Activated CD8-positive, alpha-beta T cell treated with anti-CD3 and anti-CD28 coated beads, Interleukin-2, amount 10 ng/mL, durations not matched to agents 7 days and 5 days (primary cell): ENCODE measurements around the gene OR56B4. TPM values are rescaled to one million over a fixed set of nuclear protein-coding genes. Genes with fewer than 3 reads are reported as not detected.
"Not testable (repeated sequence)": the region's sequence is repeated elsewhere in the genome, so short reads cannot be mapped to it uniquely, and the experiment has no call there.

Experiments
- ATAC-seq: fragments of 150-1000 bp; cut with Tn5 transposase; one replicate; pipeline ENCODE4 v1.10.0; 2021; ENCODE audit warnings: moderate library complexity
- CTCF ChIA-PET: fragments of 350-600 bp; sonication (Branson Sonifier 250); formaldehyde crosslinking; loops from one replicate; lab custom pipeline; 2021; ENCODE audit warnings: antibody characterized with exemption; lab: Charles Lee
- POLR2A ChIA-PET: fragments of 350-600 bp; sonication (Branson Sonifier 250); formaldehyde crosslinking; loops from one replicate; lab custom pipeline; 2021; ENCODE audit warnings: antibody characterized with exemption; lab: Charles Lee
- DNase-seq: peaks from one replicate; pipeline ENCODE4 v3.0.0-alpha.2; 2020
- H3K27ac Mint-ChIP-seq: one replicate; pipeline ENCODE4 v1.8.0; 2021; ENCODE audit warnings: mild to moderate bottlenecking, mixed read lengths
- H3K27me3 Mint-ChIP-seq: one replicate; pipeline ENCODE4 v1.8.0; 2021; ENCODE audit warnings: low read depth, mixed read lengths
- H3K36me3 Mint-ChIP-seq: one replicate; pipeline ENCODE4 v1.8.0; 2021; ENCODE audit warnings: low read depth, mixed read lengths
- H3K4me1 Mint-ChIP-seq: one replicate; pipeline ENCODE4 v1.8.0; 2021; ENCODE audit warnings: low read depth, mixed read lengths
- H3K4me3 Mint-ChIP-seq: one replicate; pipeline ENCODE4 v1.8.0; 2021; ENCODE audit warnings: mild to moderate bottlenecking, mixed read lengths
- H3K9me3 Mint-ChIP-seq: one replicate; pipeline ENCODE4 v1.8.0; 2022; ENCODE audit warnings: mixed read lengths; ENCODE audit not compliant: insufficient read depth
- total RNA-seq, 2 experiments: library from RNA; stranded (reverse); gene quantifications; one replicate each; pipeline ENCODE4 v1.2.3, GENCODE V29; 2021

OR56B4 gene, protein sequence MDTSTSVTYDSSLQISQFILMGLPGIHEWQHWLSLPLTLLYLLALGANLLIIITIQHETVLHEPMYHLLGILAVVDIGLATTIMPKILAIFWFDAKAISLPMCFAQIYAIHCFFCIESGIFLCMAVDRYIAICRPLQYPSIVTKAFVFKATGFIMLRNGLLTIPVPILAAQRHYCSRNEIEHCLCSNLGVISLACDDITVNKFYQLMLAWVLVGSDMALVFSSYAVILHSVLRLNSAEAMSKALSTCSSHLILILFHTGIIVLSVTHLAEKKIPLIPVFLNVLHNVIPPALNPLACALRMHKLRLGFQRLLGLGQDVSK
- total RNA-seq: not detected

GRCh38 chr11:6107384-6107783 lies at the start of gene OR56B4:
Gene OR56B4 (plus strand): TSS chr11:6107684. CDS start chr11:6107779, 95 bp downstream.
- ATAC-seq, H3K27ac Mint-ChIP-seq, H3K4me3 Mint-ChIP-seq, DNase-seq, H3K4me1 Mint-ChIP-seq, POLR2A ChIA-PET, H3K9me3 Mint-ChIP-seq, H3K36me3 Mint-ChIP-seq: not testable (repeated sequence)
- H3K27me3 Mint-ChIP-seq: peaks cover 11% of the 10 kb centered on the region
- CTCF ChIA-PET: interaction anchor here (0.7 kb wide), 1 partner anchor 210 kb away, joined by 3 read pairs; no protein-coding TSS in a partner anchor

GRCh38 chr11:6061475-6061874 lies 46.0 kb upstream of the OR56B4 start:
- no peaks in the 10 kb centered on the region for H3K36me3 Mint-ChIP-seq
- H3K27ac Mint-ChIP-seq: no peak overlapping the region
- ChIA-PET POLR2A (no interaction called here), CTCF (no interaction called here)
- ATAC-seq (no peak), DNase-seq (no peak)
- H3K27me3 Mint-ChIP-seq: peaks cover 6% of the 10 kb centered on the region
- H3K4me3 Mint-ChIP-seq: no peak overlapping the region
- H3K4me1 Mint-ChIP-seq: no peaks in the 10 kb centered on the region
- no peaks in the 10 kb centered on the region for H3K9me3 Mint-ChIP-seq

- Mint-ChIP-seq H3K4me1 (no peaks in the 10 kb centered on the region), H3K27ac (no peak overlapping the region), H3K36me3 (no peaks in the 10 kb centered on the region), H3K9me3 (no peaks in the 10 kb centered on the region), H3K27me3 (peaks cover 6% of the 10 kb centered on the region), H3K4me3 (no peak overlapping the region)
- ChIA-PET POLR2A (no interaction called here), CTCF (no interaction called here)
- no peak for ATAC-seq
- DNase-seq: no peak
Observed at GRCh38 chr11:6062691-6063358, 44.7 kb upstream of the OR56B4 start.

DNA sequence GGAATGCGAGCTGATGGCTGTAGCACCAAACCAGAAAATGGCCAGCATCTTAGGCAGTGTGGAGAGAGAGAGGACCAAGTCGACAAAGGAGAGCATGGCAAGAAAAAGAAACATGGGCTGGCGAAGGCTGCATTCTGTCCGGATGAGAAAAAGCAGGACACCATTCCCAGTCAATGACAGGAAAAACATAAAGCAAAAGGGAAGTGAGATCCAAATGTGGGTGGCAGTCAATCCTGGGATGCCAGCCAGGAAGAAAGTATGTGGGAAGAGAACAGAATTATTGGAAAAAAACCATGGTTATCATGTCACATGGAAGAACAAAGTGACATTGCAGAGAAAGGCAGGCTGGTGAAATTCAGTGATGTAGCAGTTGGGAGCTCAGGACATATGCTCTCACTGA lies 40.0 kb upstream of the OR56B4 start:
- H3K9me3 Mint-ChIP-seq: no peaks in the 10 kb centered on the region
- H3K4me3 Mint-ChIP-seq: no peak overlapping the region
- no peak for ATAC-seq
- DNase-seq: no peak
- H3K4me1 Mint-ChIP-seq: no peaks in the 10 kb centered on the region
- CTCF ChIA-PET: no interaction called here
- POLR2A ChIA-PET: no interaction called here
- no peak overlapping the region for H3K27ac Mint-ChIP-seq
- no peaks in the 10 kb centered on the region for H3K36me3 Mint-ChIP-seq
- H3K27me3 Mint-ChIP-seq: peaks cover 9% of the 10 kb centered on the region

DNA sequence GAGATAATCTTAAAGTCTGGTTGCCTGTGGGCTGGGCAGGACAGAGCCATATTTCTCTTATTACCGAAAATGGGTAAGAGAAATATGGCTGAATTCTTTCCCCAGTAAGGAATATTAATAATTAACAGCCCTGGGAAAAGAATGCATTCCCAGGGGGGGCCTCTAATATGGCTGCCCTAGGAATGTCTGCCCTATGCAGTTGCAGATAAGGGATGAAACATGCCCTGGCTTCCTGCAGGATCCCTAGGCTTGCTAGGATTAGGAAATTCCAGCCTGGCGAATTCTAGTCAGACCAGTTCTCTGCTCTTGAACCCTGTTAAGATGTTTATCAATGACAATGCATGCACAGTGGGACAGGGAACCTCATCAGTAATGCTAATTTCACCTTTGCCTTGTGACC lies 31.0 kb upstream of the OR56B4 start:
- H3K9me3 Mint-ChIP-seq, CTCF ChIA-PET, H3K4me1 Mint-ChIP-seq, H3K36me3 Mint-ChIP-seq, ATAC-seq, H3K4me3 Mint-ChIP-seq, H3K27me3 Mint-ChIP-seq, POLR2A ChIA-PET, DNase-seq, H3K27ac Mint-ChIP-seq: not testable (repeated sequence)

DNA sequence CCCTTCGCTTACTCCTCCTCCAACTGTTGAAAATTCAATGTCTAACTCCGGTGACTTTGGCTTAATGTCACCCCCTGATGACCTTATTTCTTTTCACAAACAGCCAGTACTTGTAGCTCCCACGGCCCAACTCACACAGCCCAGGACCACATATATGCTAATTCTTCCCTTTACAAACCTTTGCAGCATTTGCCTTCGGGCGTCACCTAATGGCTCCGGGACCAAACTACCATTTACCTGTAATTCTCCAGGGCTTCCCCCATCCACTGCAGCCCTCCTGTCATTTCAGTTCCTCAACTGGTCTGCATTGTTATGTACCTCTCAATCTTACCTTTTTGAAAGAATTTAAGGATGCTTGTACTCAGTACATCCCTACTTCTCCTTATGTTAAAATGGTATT lies 29.8 kb upstream of the OR56B4 start:
- ChIA-PET CTCF (no interaction called here), POLR2A (no interaction called here)
- ATAC-seq (no peak), DNase-seq (no peak)
- Mint-ChIP-seq H3K4me1 (no peaks in the 10 kb centered on the region), H3K4me3 (no peak overlapping the region), H3K27ac (no peak overlapping the region), H3K9me3 (no peaks in the 10 kb centered on the region), H3K27me3 (peaks cover 4% of the 10 kb centered on the region), H3K36me3 (no peaks in the 10 kb centered on the region)

GRCh38 chr11:6079463-6079862 lies 28.0 kb upstream of the OR56B4 start:
- DNase-seq (no peak), ATAC-seq (no peak)
- Mint-ChIP-seq H3K27ac (no peak overlapping the region), H3K9me3 (no peaks in the 10 kb centered on the region), H3K27me3 (peaks cover 4% of the 10 kb centered on the region), H3K4me3 (no peak overlapping the region), H3K36me3 (no peaks in the 10 kb centered on the region), H3K4me1 (no peaks in the 10 kb centered on the region)
- POLR2A ChIA-PET: no interaction called here
- CTCF ChIA-PET: no interaction called here

- CTCF ChIA-PET: no interaction called here
- Mint-ChIP-seq H3K4me3 (no peak overlapping the region), H3K4me1 (no peaks in the 10 kb centered on the region), H3K9me3 (no peaks in the 10 kb centered on the region), H3K27me3 (peaks cover 4% of the 10 kb centered on the region), H3K27ac (no peak overlapping the region), H3K36me3 (no peaks in the 10 kb centered on the region)
- ATAC-seq (no peak), DNase-seq (no peak)
- POLR2A ChIA-PET: no interaction called here
Observed at GRCh38 chr11:6083129-6083528, 24.4 kb upstream of the OR56B4 start.

DNA sequence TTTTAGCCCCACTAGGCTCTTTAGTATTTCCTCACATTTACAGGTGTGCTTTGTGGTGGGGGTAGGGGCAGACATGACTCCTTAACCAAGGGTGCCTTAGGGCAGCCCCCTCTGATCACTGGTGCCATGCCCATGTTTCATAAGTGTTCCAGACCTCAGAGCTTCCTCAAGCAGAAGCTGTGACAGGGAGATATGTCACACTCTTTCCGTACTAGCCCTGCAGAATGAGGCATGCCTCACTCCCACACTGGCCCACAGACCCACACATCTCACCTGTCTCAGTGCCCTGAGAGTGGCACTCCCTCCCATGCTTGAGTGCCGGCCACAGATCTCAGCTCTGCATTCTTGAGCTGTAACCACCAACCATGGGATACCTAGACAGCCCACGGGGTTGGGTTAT lies 22.9 kb upstream of the OR56B4 start:
- no peaks in the 10 kb centered on the region for H3K9me3 Mint-ChIP-seq
- CTCF ChIA-PET: no interaction called here
- POLR2A ChIA-PET: no interaction called here
- H3K4me1 Mint-ChIP-seq: no peaks in the 10 kb centered on the region
- ATAC-seq: no peak
- no peak overlapping the region for H3K4me3 Mint-ChIP-seq
- no peaks in the 10 kb centered on the region for H3K36me3 Mint-ChIP-seq
- DNase-seq: no peak
- H3K27me3 Mint-ChIP-seq: peaks cover 4% of the 10 kb centered on the region
- H3K27ac Mint-ChIP-seq: no peak overlapping the region

- CTCF ChIA-PET: no interaction called here
- Mint-ChIP-seq H3K9me3 (no peaks in the 10 kb centered on the region), H3K4me1 (no peaks in the 10 kb centered on the region), H3K27me3 (peaks cover 11% of the 10 kb centered on the region), H3K27ac (no peak overlapping the region), H3K36me3 (no peaks in the 10 kb centered on the region), H3K4me3 (no peak overlapping the region)
- ATAC-seq: no peak
- no peak for DNase-seq
- POLR2A ChIA-PET: interaction anchor here (0.6 kb wide), 1 partner anchor 374 kb away, joined by 3 read pairs; no protein-coding TSS in a partner anchor
Observed at GRCh38 chr11:6094186-6094585, 13.3 kb upstream of the OR56B4 start.

GRCh38 chr11:6095798-6096197 lies 11.7 kb upstream of the OR56B4 start:
- no peaks in the 10 kb centered on the region for H3K36me3 Mint-ChIP-seq
- no peak for DNase-seq
- H3K4me1 Mint-ChIP-seq: no peaks in the 10 kb centered on the region
- CTCF ChIA-PET: interaction anchor here (0.9 kb wide), 1 partner anchor 155 kb away, joined by 3 read pairs; no protein-coding TSS in a partner anchor
- no peaks in the 10 kb centered on the region for H3K9me3 Mint-ChIP-seq
- H3K4me3 Mint-ChIP-seq: no peak overlapping the region
- POLR2A ChIA-PET: interaction anchor here (1.3 kb wide), 1 partner anchor 125 kb away, joined by 3 read pairs; no protein-coding TSS in a partner anchor
- no peak for ATAC-seq
- peaks cover 7% of the 10 kb centered on the region for H3K27me3 Mint-ChIP-seq
- no peak overlapping the region for H3K27ac Mint-ChIP-seq

- H3K4me1 Mint-ChIP-seq: no peaks in the 10 kb centered on the region
- ChIA-PET CTCF (no interaction called here), POLR2A (interaction anchor here (1.3 kb wide), 1 partner anchor 125 kb away, joined by 3 read pairs; no protein-coding TSS in a partner anchor)
- DNase-seq (no peak), ATAC-seq (no peak)
- H3K9me3 Mint-ChIP-seq: no peaks in the 10 kb centered on the region
- peaks cover 7% of the 10 kb centered on the region for H3K27me3 Mint-ChIP-seq
- H3K27ac Mint-ChIP-seq: no peak overlapping the region
- H3K4me3 Mint-ChIP-seq: no peak overlapping the region
- no peaks in the 10 kb centered on the region for H3K36me3 Mint-ChIP-seq
Observed at GRCh38 chr11:6096417-6096816, 11.1 kb upstream of the OR56B4 start.
